A673 (cell line): ENCODE data around the gene MORN5. TPM values are rescaled to one million over a fixed set of nuclear protein-coding genes. Genes with fewer than 3 reads are reported as not detected.

ENCODE experiments used
- BruUV-seq: library from RNA; stranded (reverse); fragments of 400-500 nt; replicated peaks from 2 replicates; lab custom pipeline; 2021; lab: Mats Ljungman, UMichigan
- CTCF ChIA-PET: fragments of 300-600 bp; sonication (Branson Sonifier 250); formaldehyde crosslinking; loops from one replicate; lab custom pipeline; 2022; ENCODE audit warnings: antibody characterized with exemption; lab: Charles Lee
- POLR2A ChIA-PET: fragments of 300-600 bp; sonication (Branson Sonifier 250); formaldehyde crosslinking; loops from one replicate; lab custom pipeline; 2022; ENCODE audit warnings: antibody characterized with exemption; ENCODE audit not compliant: low non-redundant PET; lab: Charles Lee
- DNase-seq: peaks from one replicate; pipeline ENCODE4 v3.0.0-alpha.2; 2015; ENCODE audit warnings: low spot score
- H3K27ac ChIP-seq: fragments of 200-600 bp; sonication (generic); 2 replicates; pipeline ENCODE4 v1.5.1; 2016; ENCODE audit warnings: mixed run types, low read depth, mild to moderate bottlenecking, mixed read lengths, antibody characterized with exemption, low read length; ENCODE audit not compliant: poor library complexity, severe bottlenecking
- H3K27me3 ChIP-seq: fragments of 200-600 bp; sonication (generic); replicated peaks from 2 replicates; pipeline ENCODE4 v1.6.1; 2017; ENCODE audit warnings: mixed run types, low read depth, mild to moderate bottlenecking, mixed read lengths, antibody characterized with exemption, low read length; ENCODE audit not compliant: insufficient read depth, poor library complexity
- H3K36me3 ChIP-seq: fragments of 200-600 bp; sonication (generic); 2 replicates; pipeline ENCODE4 v1.6.1; 2016; ENCODE audit warnings: mixed run types, mild to moderate bottlenecking, mixed read lengths, antibody characterized with exemption, low read length; ENCODE audit not compliant: insufficient read depth, poor library complexity, severe bottlenecking
- H3K4me1 ChIP-seq: fragments of 200-600 bp; sonication (generic); 2 replicates; pipeline ENCODE4 v1.6.1; 2017; ENCODE audit warnings: mixed run types, mild to moderate bottlenecking, mixed read lengths, antibody characterized with exemption, low read length; ENCODE audit not compliant: insufficient read depth, poor library complexity, severe bottlenecking
- H3K4me3 ChIP-seq: fragments of 200-600 bp; sonication (generic); 2 replicates; pipeline ENCODE4 v1.5.1; 2016; ENCODE audit warnings: low read depth, mixed run types, mild to moderate bottlenecking, mixed read lengths, low read length; ENCODE audit not compliant: poor library complexity, severe bottlenecking
- H3K9me3 ChIP-seq: fragments of 200-600 bp; sonication (generic); 2 replicates; pipeline ENCODE4 v1.6.1; 2016; ENCODE audit warnings: mixed run types, low read depth, mild to moderate bottlenecking, mixed read lengths, antibody characterized with exemption, low read length; ENCODE audit not compliant: poor library complexity, severe bottlenecking
- CTCF ChIP-seq: fragments of 300-800, 200-600 bp; sonication (generic); conservative IDR thresholded peaks from 2 replicates; pipeline ENCODE4 v1.5.1; 2017; ENCODE audit warnings: low read depth, mild to moderate bottlenecking, antibody characterized with exemption, low read length, moderate library complexity, mixed read lengths
- EZH2 ChIP-seq: fragments of 200-600 bp; sonication (generic); IDR thresholded peaks from 2 replicates; pipeline ENCODE4 v1.6.1; 2017; ENCODE audit warnings: borderline replicate concordance, low read depth, mild to moderate bottlenecking, mixed read lengths, antibody characterized with exemption, low read length; ENCODE audit not compliant: poor library complexity, severe bottlenecking
- intact Hi-C: fragments of 100-400 bp; cut with micrococcal nuclease; formaldehyde crosslinking; loops from one replicate; pipeline ENCODE4 v1.10.0; 2022; ENCODE audit not compliant: unreplicated experiment
- total RNA-seq: library from RNA; stranded (reverse); gene quantifications from 2 replicates; pipeline ENCODE4 v1.2.3, GENCODE V29; 2021

The MORN5 gene
- total RNA-seq, 1 experiment from 2014 or later = not detected

DNA sequence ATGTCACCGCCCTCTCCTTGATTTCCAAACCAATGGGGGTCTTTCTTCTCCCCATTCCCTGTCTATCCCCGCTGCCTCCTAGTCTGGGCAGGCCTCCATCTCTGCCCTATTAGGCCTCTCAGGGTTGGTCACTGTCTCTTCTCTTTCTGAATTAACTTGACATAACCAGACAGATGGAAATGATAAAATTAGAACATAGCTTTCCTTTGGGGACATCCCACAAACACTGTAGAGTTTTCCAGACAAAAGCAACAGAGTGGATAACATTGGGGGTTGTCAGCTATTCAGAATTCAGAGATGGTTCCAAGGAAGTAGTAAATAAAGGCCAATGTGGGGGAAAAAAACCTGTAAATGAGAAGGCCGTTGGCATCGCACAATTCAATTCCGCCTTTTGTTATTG is 44.3 kb downstream of the MORN5 start:
- Histone ChIP-seq H3K4me1 (no peaks in the 10 kb centered on the region), H3K27ac (no peak overlapping the region), H3K27me3 (peaks cover 20% of the 10 kb centered on the region), H3K9me3 (no peaks in the 10 kb centered on the region), H3K4me3 (no peak overlapping the region), H3K36me3 (no peaks in the 10 kb centered on the region)
- intact Hi-C loops = no loop called here
- TF ChIP-seq EZH2 (no peak), CTCF (no peak)
- ChIA-PET CTCF (no interaction called here), POLR2A (no interaction called here)
- BruUV-seq = no TSS peak
- no peak for DNase-seq

DNA sequence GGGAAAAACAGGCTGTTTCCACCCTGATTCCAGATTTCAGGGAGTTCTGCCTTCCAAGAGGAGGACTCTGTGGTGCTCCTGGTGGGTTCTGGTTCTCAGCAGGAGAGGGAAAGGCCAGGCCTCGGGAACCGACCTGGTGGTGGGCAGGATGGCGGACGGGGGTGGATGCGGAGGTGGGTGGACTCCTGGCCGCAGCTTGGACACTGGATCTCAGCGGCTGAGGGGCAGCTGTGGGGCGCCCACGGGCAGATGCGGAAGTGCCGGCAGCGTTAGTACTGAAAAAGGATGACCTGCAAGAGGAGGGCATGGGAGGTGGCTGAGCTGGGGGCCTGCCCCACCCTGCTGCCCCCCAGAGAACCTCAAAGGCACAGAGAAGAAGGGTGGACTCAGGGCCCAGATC is 44.8 kb downstream of the MORN5 start:
- no TSS peak for BruUV-seq
- DNase-seq = no peak
- Histone ChIP-seq H3K27me3 (peaks cover 20% of the 10 kb centered on the region), H3K36me3 (no peaks in the 10 kb centered on the region), H3K9me3 (no peaks in the 10 kb centered on the region), H3K4me1 (no peaks in the 10 kb centered on the region), H3K4me3 (no peak overlapping the region), H3K27ac (no peak overlapping the region)
- TF ChIP-seq EZH2 (no peak), CTCF (no peak)
- intact Hi-C loops = no loop called here
- POLR2A ChIA-PET = no interaction called here
- CTCF ChIA-PET = no interaction called here

- ChIA-PET CTCF (no interaction called here), POLR2A (no interaction called here)
- no peak for TF ChIP-seq EZH2
- no peak for TF ChIP-seq CTCF
- H3K36me3 ChIP-seq = no peaks in the 10 kb centered on the region
- peaks cover 21% of the 10 kb centered on the region for H3K27me3 ChIP-seq
- no TSS peak for BruUV-seq
- H3K27ac ChIP-seq = no peak overlapping the region
- DNase-seq = no peak
- no peaks in the 10 kb centered on the region for H3K9me3 ChIP-seq
- intact Hi-C loops = no loop called here
- H3K4me1 ChIP-seq = no peaks in the 10 kb centered on the region
- no peak overlapping the region for H3K4me3 ChIP-seq
Measured at GRCh38 chr9:122205176-122205575, 45.5 kb downstream of the MORN5 start.
